Measurements from ENCODE around the gene KIF2A.

DNA sequence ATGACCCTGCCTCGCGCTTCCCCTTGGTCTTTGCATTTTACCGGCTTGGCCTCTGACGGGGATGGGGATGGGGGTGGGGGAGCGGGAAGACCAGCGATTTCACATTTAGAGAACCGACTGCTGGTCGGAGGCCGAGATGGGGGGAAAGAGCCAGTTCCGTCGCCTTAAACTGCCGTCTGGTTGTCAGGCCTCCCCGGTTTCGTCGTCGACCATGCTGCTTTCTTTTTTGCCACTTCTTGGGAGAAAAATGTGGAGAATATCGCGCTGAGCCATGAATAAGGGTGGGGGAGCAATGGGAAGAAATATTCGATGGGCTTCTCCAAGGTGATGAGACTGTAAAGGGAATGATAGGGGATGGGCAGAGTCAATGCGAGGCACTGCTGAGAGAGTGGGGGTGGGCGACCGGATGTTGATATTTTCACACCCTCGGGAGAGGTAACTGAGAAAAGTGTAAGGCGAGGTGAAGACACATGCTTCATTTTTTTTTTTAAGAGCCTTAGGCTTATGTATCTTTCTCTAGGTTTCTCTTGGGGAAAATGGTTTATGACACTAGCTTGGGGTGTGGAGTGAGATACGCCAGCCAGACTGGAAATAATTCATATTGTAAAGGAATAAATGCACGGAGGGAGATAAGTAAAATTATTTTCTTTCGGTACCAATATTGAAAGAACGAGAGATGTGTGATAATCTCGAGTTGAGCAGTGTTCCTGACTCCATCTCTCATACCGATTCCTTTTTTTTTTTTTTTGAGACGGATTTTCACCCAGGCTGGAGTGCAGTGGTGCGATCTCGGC, 1.1 kb downstream of the KIF2A start:
- TF ChIP-seq POLR2A (IDR thresholded peaks at IDR 0.05; ENCODE audit: borderline replicate concordance, extremely low read depth, insufficient read depth, insufficient read length) (no peak), POLR2AphosphoS5 (IDR thresholded peaks at IDR 0.05; ENCODE audit: low read depth, low read length) (no peak), EZH2 (IDR thresholded peaks at IDR 0.05) (no peak), CEBPB (IDR thresholded peaks at IDR 0.05; ENCODE audit: low read depth) (no peak), RAD21 (IDR thresholded peaks at IDR 0.05; ENCODE audit: low read depth) (no peak), EGR1 (IDR thresholded peaks at IDR 0.05; ENCODE audit: low read depth) (no peak), ZNF274 (IDR thresholded peaks at IDR 0.05; ENCODE audit: low read depth, low read length) (no peak), FOSL1 (IDR thresholded peaks at IDR 0.05; ENCODE audit: low read depth) (no peak), YY1 (IDR thresholded peaks at IDR 0.05; ENCODE audit: extremely low read depth, insufficient replicate concordance, low read depth, low read length) (no peak), SP1 (IDR thresholded peaks at IDR 0.05; ENCODE audit: low read depth) (no peak)
- TF ChIP-seq, protein P1, sequence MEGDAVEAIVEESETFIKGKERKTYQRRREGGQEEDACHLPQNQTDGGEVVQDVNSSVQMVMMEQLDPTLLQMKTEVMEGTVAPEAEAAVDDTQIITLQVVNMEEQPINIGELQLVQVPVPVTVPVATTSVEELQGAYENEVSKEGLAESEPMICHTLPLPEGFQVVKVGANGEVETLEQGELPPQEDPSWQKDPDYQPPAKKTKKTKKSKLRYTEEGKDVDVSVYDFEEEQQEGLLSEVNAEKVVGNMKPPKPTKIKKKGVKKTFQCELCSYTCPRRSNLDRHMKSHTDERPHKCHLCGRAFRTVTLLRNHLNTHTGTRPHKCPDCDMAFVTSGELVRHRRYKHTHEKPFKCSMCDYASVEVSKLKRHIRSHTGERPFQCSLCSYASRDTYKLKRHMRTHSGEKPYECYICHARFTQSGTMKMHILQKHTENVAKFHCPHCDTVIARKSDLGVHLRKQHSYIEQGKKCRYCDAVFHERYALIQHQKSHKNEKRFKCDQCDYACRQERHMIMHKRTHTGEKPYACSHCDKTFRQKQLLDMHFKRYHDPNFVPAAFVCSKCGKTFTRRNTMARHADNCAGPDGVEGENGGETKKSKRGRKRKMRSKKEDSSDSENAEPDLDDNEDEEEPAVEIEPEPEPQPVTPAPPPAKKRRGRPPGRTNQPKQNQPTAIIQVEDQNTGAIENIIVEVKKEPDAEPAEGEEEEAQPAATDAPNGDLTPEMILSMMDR (IDR thresholded peaks at IDR 0.05 in 2 of 3, conservative IDR thresholded peaks at IDR 0.05 in 1 of 3; ENCODE audit: borderline replicate concordance in 1 of 3, insufficient read depth in 1 of 3, low read depth in 2 of 3, low read length in 2 of 3) = no peak
- TF ChIP-seq, protein P2, sequence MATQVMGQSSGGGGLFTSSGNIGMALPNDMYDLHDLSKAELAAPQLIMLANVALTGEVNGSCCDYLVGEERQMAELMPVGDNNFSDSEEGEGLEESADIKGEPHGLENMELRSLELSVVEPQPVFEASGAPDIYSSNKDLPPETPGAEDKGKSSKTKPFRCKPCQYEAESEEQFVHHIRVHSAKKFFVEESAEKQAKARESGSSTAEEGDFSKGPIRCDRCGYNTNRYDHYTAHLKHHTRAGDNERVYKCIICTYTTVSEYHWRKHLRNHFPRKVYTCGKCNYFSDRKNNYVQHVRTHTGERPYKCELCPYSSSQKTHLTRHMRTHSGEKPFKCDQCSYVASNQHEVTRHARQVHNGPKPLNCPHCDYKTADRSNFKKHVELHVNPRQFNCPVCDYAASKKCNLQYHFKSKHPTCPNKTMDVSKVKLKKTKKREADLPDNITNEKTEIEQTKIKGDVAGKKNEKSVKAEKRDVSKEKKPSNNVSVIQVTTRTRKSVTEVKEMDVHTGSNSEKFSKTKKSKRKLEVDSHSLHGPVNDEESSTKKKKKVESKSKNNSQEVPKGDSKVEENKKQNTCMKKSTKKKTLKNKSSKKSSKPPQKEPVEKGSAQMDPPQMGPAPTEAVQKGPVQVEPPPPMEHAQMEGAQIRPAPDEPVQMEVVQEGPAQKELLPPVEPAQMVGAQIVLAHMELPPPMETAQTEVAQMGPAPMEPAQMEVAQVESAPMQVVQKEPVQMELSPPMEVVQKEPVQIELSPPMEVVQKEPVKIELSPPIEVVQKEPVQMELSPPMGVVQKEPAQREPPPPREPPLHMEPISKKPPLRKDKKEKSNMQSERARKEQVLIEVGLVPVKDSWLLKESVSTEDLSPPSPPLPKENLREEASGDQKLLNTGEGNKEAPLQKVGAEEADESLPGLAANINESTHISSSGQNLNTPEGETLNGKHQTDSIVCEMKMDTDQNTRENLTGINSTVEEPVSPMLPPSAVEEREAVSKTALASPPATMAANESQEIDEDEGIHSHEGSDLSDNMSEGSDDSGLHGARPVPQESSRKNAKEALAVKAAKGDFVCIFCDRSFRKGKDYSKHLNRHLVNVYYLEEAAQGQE (IDR thresholded peaks at IDR 0.05; ENCODE audit: low read depth) = no peak
- TF ChIP-seq, protein P3, sequence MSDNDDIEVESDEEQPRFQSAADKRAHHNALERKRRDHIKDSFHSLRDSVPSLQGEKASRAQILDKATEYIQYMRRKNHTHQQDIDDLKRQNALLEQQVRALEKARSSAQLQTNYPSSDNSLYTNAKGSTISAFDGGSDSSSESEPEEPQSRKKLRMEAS (IDR thresholded peaks at IDR 0.05) = no peak

Measured in HCT116 (cell line).